H1 (cell line): ENCODE data around the gene HTR3E. TPM values are rescaled to one million over a fixed set of nuclear protein-coding genes. Genes with fewer than 3 reads are reported as not detected.

Experiments used
- CTCF ChIA-PET: fragments of 300-600 bp; sonication (Branson Sonifier 250); formaldehyde crosslinking; loops from one replicate; lab custom pipeline; 2021; ENCODE audit not compliant: partially characterized antibody; lab: Charles Lee
- POLR2A ChIA-PET: fragments of 300-600 bp; sonication (Branson Sonifier 250); formaldehyde crosslinking; loops from one replicate; lab custom pipeline; 2021; ENCODE audit warnings: inconsistent platforms; ENCODE audit not compliant: partially characterized antibody; lab: Charles Lee
- DNase-seq, 2 experiments: peaks; one replicate each; pipeline versions ENCODE4 v3.0.0 to v3.0.0-alpha.2; 2010 to 2022; ENCODE audit warnings: low spot score in 2 of 2, low read depth in 1 of 2, mixed read lengths in 1 of 2
- FAIRE-seq: peaks from 2 replicates; lab custom pipeline; 2011; peaks lifted over from hg19 to GRCh38; lab: Jason Lieb, UNC
- H2AFZ ChIP-seq: 2 replicates; pipeline ENCODE4 v1.8.1; 2012; ENCODE audit warnings: low read length, inconsistent platforms
- H2AK5ac ChIP-seq: 2 replicates; pipeline ENCODE4 v1.6.1; 2013; ENCODE audit warnings: low read depth, low read length
- H2BK120ac ChIP-seq: replicated peaks from 2 replicates; pipeline ENCODE3; 2013; ENCODE audit warnings: low read depth, low read length, inconsistent platforms
- H2BK12ac ChIP-seq: 2 replicates; pipeline ENCODE4 v1.6.1; 2013; ENCODE audit warnings: low read depth, low read length
- H2BK15ac ChIP-seq: 2 replicates; pipeline ENCODE4 v1.6.1; 2013; ENCODE audit warnings: low read length
- H2BK20ac ChIP-seq: 2 replicates; pipeline ENCODE4 v1.6.1; 2013; ENCODE audit warnings: low read length
- H2BK5ac ChIP-seq: 2 replicates; pipeline ENCODE4 v1.6.1; 2013; ENCODE audit warnings: low read depth, low read length
- H3K14ac ChIP-seq: 2 replicates; pipeline ENCODE4 v1.6.1; 2013; ENCODE audit warnings: inconsistent platforms; ENCODE audit not compliant: insufficient read length
- H3K18ac ChIP-seq: 2 replicates; pipeline ENCODE4 v1.6.1; 2013; ENCODE audit warnings: low read length; ENCODE audit errors: extremely low read depth
- H3K23ac ChIP-seq: 2 replicates; pipeline ENCODE4 v1.6.1; 2013; ENCODE audit warnings: inconsistent platforms; ENCODE audit not compliant: insufficient read length
- H3K23me2 ChIP-seq: 2 replicates; pipeline ENCODE4 v1.6.1; 2013; ENCODE audit warnings: low read depth, low read length
- H3K27ac ChIP-seq: 2 replicates; pipeline ENCODE4 v1.6.1; 2011; ENCODE audit warnings: low read depth, low read length, inconsistent platforms
- H3K27me3 ChIP-seq, 4 experiments: replicated peaks in 1 of 4; 1 replicate in 1 of 4; 2 replicates in 3 of 4; pipeline versions ENCODE4 v1.6.1 to v1.8.1; 2011 to 2013; ENCODE audit warnings: low read length in 3 of 4, mild to moderate bottlenecking in 3 of 4, inconsistent platforms in 2 of 4, mixed read lengths in 2 of 4, moderate library complexity in 1 of 4; ENCODE audit not compliant: control insufficient read depth in 3 of 4, insufficient read depth in 3 of 4; ENCODE audit errors: extremely low read depth in 1 of 4
- H3K36me3 ChIP-seq, 4 experiments: 2 replicates each; pipeline versions ENCODE4 v1.6.1 to v1.8.1; 2011 to 2013; ENCODE audit warnings: mild to moderate bottlenecking in 4 of 4, low read length in 3 of 4, moderate library complexity in 2 of 4, control low read depth in 1 of 4, inconsistent platforms in 1 of 4; ENCODE audit not compliant: insufficient read depth in 4 of 4, control insufficient read depth in 2 of 4
- H3K4ac ChIP-seq: replicated peaks from 2 replicates; pipeline ENCODE3; 2013; ENCODE audit warnings: low read length, low read depth, mixed read lengths, inconsistent platforms; ENCODE audit not compliant: insufficient read length
- H3K4me1 ChIP-seq, 4 experiments: replicated peaks in 1 of 4; 1 replicate in 1 of 4; 2 replicates in 3 of 4; pipeline versions ENCODE4 v1.6.1 to v1.8.1; 2011 to 2013; ENCODE audit warnings: low read length in 3 of 4, inconsistent platforms in 2 of 4, mixed read lengths in 1 of 4; ENCODE audit not compliant: insufficient read depth in 4 of 4, control insufficient read depth in 3 of 4
- H3K4me2 ChIP-seq, 2 experiments: 2 replicates each; pipeline versions ENCODE4 v1.6.1 to v1.8.1; 2011 to 2013; ENCODE audit warnings: low read depth in 2 of 2, low read length in 2 of 2, control low read depth in 1 of 2, inconsistent platforms in 1 of 2, mild to moderate bottlenecking in 1 of 2; ENCODE audit not compliant: insufficient read depth in 1 of 2
- H3K4me3 ChIP-seq, 4 experiments: fragments of 200-600, 300-600 bp in 1 of 4; sonication (generic), shearing (Covaris generic), sonication (Bioruptor Twin) in 1 of 4; 2 replicates each; pipeline versions ENCODE4 v1.5.1 to v1.8.1; 2011 to 2016; ENCODE audit warnings: low read length in 4 of 4, low read depth in 3 of 4, control low read depth in 2 of 4, inconsistent platforms in 2 of 4, mild to moderate bottlenecking in 2 of 4, mixed read lengths in 1 of 4, moderate library complexity in 1 of 4; ENCODE audit not compliant: insufficient read depth in 2 of 4; ENCODE audit errors: extremely low read depth in 1 of 4
- H3K56ac ChIP-seq: replicated peaks from 2 replicates; pipeline ENCODE3; 2013; ENCODE audit warnings: low read depth, mild to moderate bottlenecking, mixed read lengths, low read length, inconsistent platforms; ENCODE audit not compliant: insufficient read length
- H3K79me1 ChIP-seq: 2 replicates; pipeline ENCODE4 v1.6.1; 2013; ENCODE audit warnings: low read depth, low read length, control low read depth
- H3K79me2 ChIP-seq, 2 experiments: 2 replicates each; pipeline versions ENCODE4 v1.6.1 to v1.8.1; 2012 to 2013; ENCODE audit warnings: low read length in 2 of 2, mild to moderate bottlenecking in 2 of 2, inconsistent platforms in 1 of 2; ENCODE audit not compliant: insufficient read depth in 2 of 2, control insufficient read depth in 1 of 2
- H3K9ac ChIP-seq, 4 experiments: replicated peaks in 1 of 4; 1 replicate in 1 of 4; 2 replicates in 3 of 4; pipeline versions ENCODE4 v1.6.1 to v1.8.1; 2011 to 2013; ENCODE audit warnings: low read depth in 3 of 4, low read length in 3 of 4, control low read depth in 2 of 4, mild to moderate bottlenecking in 2 of 4, moderate library complexity in 2 of 4, inconsistent platforms in 1 of 4; ENCODE audit errors: extremely low read depth in 1 of 4
- H3K9me3 ChIP-seq, 2 experiments: 2 replicates each; pipeline versions ENCODE4 v1.6.1 to v1.8.1; 2012 to 2013; ENCODE audit warnings: mild to moderate bottlenecking in 2 of 2, moderate library complexity in 2 of 2, control low read depth in 1 of 2, inconsistent platforms in 1 of 2, low read depth in 1 of 2, low read length in 1 of 2, mixed read lengths in 1 of 2; ENCODE audit not compliant: insufficient read depth in 2 of 2
- H4K20me1 ChIP-seq, 2 experiments: replicated peaks in 1 of 2; 2 replicates each; pipeline versions ENCODE3 to v1.8.1; 2011 to 2013; ENCODE audit warnings: inconsistent platforms in 2 of 2, low read length in 2 of 2, mild to moderate bottlenecking in 1 of 2; ENCODE audit not compliant: insufficient read depth in 2 of 2, control insufficient read depth in 1 of 2
- H4K5ac ChIP-seq: 2 replicates; pipeline ENCODE4 v1.6.1; 2013; ENCODE audit warnings: low read length, low read depth, mixed read lengths, inconsistent platforms; ENCODE audit not compliant: insufficient read length
- H4K8ac ChIP-seq: 2 replicates; pipeline ENCODE4 v1.8.0; 2013; ENCODE audit warnings: mild to moderate bottlenecking, moderate library complexity, low read length, inconsistent platforms; ENCODE audit not compliant: insufficient read depth; ENCODE audit errors: extremely low read depth
- H4K91ac ChIP-seq: replicated peaks from 2 replicates; pipeline ENCODE3; 2013; ENCODE audit warnings: low read length, mixed read lengths, inconsistent platforms; ENCODE audit not compliant: insufficient read length
- BRCA1 ChIP-seq: IDR thresholded peaks from 2 replicates; pipeline ENCODE4 v1.6.1; 2012; ENCODE audit warnings: low read depth, low read length, improper control_type of control experiment
- CBX5 ChIP-seq: fragments of 300-800, 300-1000 bp; sonication (generic); IDR thresholded peaks from 2 replicates; pipeline ENCODE4 v1.7.1; 2016; ENCODE audit warnings: antibody characterized with exemption, low read length, low read depth
- CEBPB ChIP-seq: IDR thresholded peaks from 2 replicates; pipeline ENCODE4 v1.6.1; 2012; ENCODE audit warnings: low read depth, low read length
- CTBP2 ChIP-seq: IDR thresholded peaks from 2 replicates; pipeline ENCODE4 v1.7.0; 2011; ENCODE audit warnings: borderline replicate concordance, mild to moderate bottlenecking, moderate library complexity, mixed read lengths, low read length; ENCODE audit not compliant: insufficient read depth, insufficient read length
- EP300 ChIP-seq, 2 experiments: IDR thresholded peaks; 1 replicate in 1 of 2; 2 replicates in 1 of 2; pipeline ENCODE4 v1.6.1; 2011 to 2012; ENCODE audit warnings: low read depth in 2 of 2, low read length in 2 of 2, mild to moderate bottlenecking in 2 of 2, borderline replicate concordance in 1 of 2, inconsistent platforms in 1 of 2, moderate library complexity in 1 of 2
- GABPA ChIP-seq: IDR thresholded peaks from 2 replicates; pipeline ENCODE4 v1.6.1; 2011; ENCODE audit warnings: mild to moderate bottlenecking, low read length, moderate library complexity, borderline replicate concordance; ENCODE audit not compliant: insufficient read depth
- KDM5A ChIP-seq: fragments of 200-600 bp; IDR thresholded peaks from 2 replicates; pipeline ENCODE4 v1.7.1; 2012; ENCODE audit warnings: mild to moderate bottlenecking, low read length, inconsistent platforms, mixed read lengths
- PHF8 ChIP-seq: fragments of 200-600 bp; sonication (generic); conservative IDR thresholded peaks from 2 replicates; pipeline ENCODE4 v1.7.1; 2012; ENCODE audit warnings: low read depth, mild to moderate bottlenecking, inconsistent platforms, low read length, moderate library complexity
- POLR2A ChIP-seq, 2 experiments: IDR thresholded peaks; 1 replicate in 1 of 2; 2 replicates in 1 of 2; pipeline ENCODE4 v1.6.1; 2011; ENCODE audit warnings: low read depth in 2 of 2, low read length in 2 of 2, mild to moderate bottlenecking in 2 of 2; ENCODE audit errors: control extremely low read depth in 1 of 2
- POLR2AphosphoS5 ChIP-seq: IDR thresholded peaks from 2 replicates; pipeline ENCODE4 v1.6.1; 2011; ENCODE audit warnings: low read depth, low read length
- RBBP5 ChIP-seq: IDR thresholded peaks from 2 replicates; pipeline ENCODE4 v1.7.1; 2012; ENCODE audit warnings: low read depth, mild to moderate bottlenecking, inconsistent platforms, low read length, moderate library complexity, borderline replicate concordance
- RFX5 ChIP-seq: IDR thresholded peaks from 2 replicates; pipeline ENCODE4 v1.6.1; 2011; ENCODE audit warnings: low read depth, low read length, improper control_type of control experiment, borderline replicate concordance
- SAP30 ChIP-seq: fragments of 300-600 bp; sonication (generic); IDR thresholded peaks from 2 replicates; pipeline ENCODE4 v1.7.1; 2012; ENCODE audit warnings: low read length, moderate library complexity, mild to moderate bottlenecking, inconsistent platforms; ENCODE audit not compliant: insufficient read depth, insufficient replicate concordance
- SIRT6 ChIP-seq: IDR thresholded peaks from one replicate; pipeline ENCODE4 v1.7.1; 2012; ENCODE audit warnings: low read length, inconsistent platforms
- TBP ChIP-seq: IDR thresholded peaks from 2 replicates; pipeline ENCODE4 v1.6.1; 2011; ENCODE audit warnings: low read depth, low read length, improper control_type of control experiment
- YY1 ChIP-seq: IDR thresholded peaks from 2 replicates; pipeline ENCODE4 v1.6.1; 2011; ENCODE audit warnings: low read depth, mild to moderate bottlenecking, low read length
- WGBS, 2 experiments: shearing (Covaris generic) in 1 of 2; methylation state at CpG; one replicate each; pipeline versions ENCODE4 v1.1.6 to v1.1.7; 2013 to 2015; ENCODE audit warnings: low lambda C conversion rate in 2 of 2, mixed read lengths in 2 of 2, inconsistent platforms in 1 of 2, low coverage in 1 of 2, missing lambda C conversion rate in 1 of 2; ENCODE audit not compliant: insufficient replicate concordance in 2 of 2, insufficient coverage in 1 of 2, insufficient read length in 1 of 2; ENCODE audit errors: extremely low coverage in 1 of 2, missing lambda C conversion rate in 1 of 2; 5-methylcytosine and 5-hydroxymethylcytosine counted together
- polyA plus RNA-seq, 7 experiments: library from polyadenylated mRNA; depleted of rRNA in 3 of 7; stranded (reverse) in 5 of 7; unstranded in 2 of 7; fragments of >200 nt in 5 of 7; fragments of 200-250 nt in 2 of 7; gene quantifications; 1 replicate in 5 of 7; 2 replicates in 1 of 7; 4 replicates in 1 of 7; pipeline versions ENCODE4 v1.2.1 to v1.2.3, GENCODE V29; 2011 to 2013; ENCODE audit warnings: missing spikeins in 2 of 7, mixed read lengths in 2 of 7
- total RNA-seq: library from RNA; stranded (reverse); fragmentation: NEBNext Ultra II Directional; extraction: Animal tissue kit (Norgen Biotek cat#: 25700); gene quantifications from 2 replicates; pipeline ENCODE4 v1.2.1, GENCODE V29; 2021

HTR3E gene
- total and polyA plus RNA-seq, 2 of the 8 experiments (the other 6 are each of a cell fraction or from before 2014, with no cell fraction given), result not detected

GRCh38 chr3:184142199-184142598, 45.3 kb downstream of the HTR3E start:
- H3K18ac ChIP-seq, result no peak overlapping the region
- no peak overlapping the region for H2BK12ac ChIP-seq
- H3K9ac ChIP-seq, result no peak overlapping the region
- H3K27ac ChIP-seq, result no peak overlapping the region
- H2AFZ ChIP-seq, result no peak overlapping the region
- H3K4me1 ChIP-seq, result no peaks in the 10 kb centered on the region
- ChIA-PET CTCF (no interaction called here), POLR2A (no interaction called here)
- 93% methylated on average over 7 of the region's 7 CpGs; no CpG with 5 or more reads in 1 of the 2 experiments for WGBS, 2 experiments
- H2BK20ac ChIP-seq, result no peak overlapping the region
- H2BK15ac ChIP-seq, result no peak overlapping the region
- H3K36me3 ChIP-seq, result peaks cover 11 to 51% (median 35%) of the 10 kb centered on the region in 4 experiments
- H3K14ac ChIP-seq, result no peak overlapping the region
- H4K8ac ChIP-seq, result no peak overlapping the region
- H4K5ac ChIP-seq, result no peak overlapping the region
- H3K9me3 ChIP-seq, result no peaks in the 10 kb centered on the region
- no peak overlapping the region for H3K4me2 ChIP-seq
- no peak overlapping the region for H3K23ac ChIP-seq
- no peak for FAIRE-seq
- no peak overlapping the region for H3K56ac ChIP-seq
- H3K27me3 ChIP-seq, result no peaks in the 10 kb centered on the region
- H3K23me2 ChIP-seq, result no peaks in the 10 kb centered on the region
- H2BK120ac ChIP-seq, result no peak overlapping the region
- H3K4ac ChIP-seq, result no peak overlapping the region
- no peak overlapping the region for H2BK5ac ChIP-seq
- H3K4me3 ChIP-seq, result no peak overlapping the region
- no peak overlapping the region for H2AK5ac ChIP-seq
- H4K91ac ChIP-seq, result no peak overlapping the region
- peaks cover 2% of the 10 kb centered on the region for H3K79me1 ChIP-seq
- H4K20me1 ChIP-seq, result peaks cover 0 to 3% of the 10 kb centered on the region in 2 experiments
- H3K79me2 ChIP-seq, result peaks cover 0 to 12% of the 10 kb centered on the region in 2 experiments; a peak in 3 of 4 replicates
- no peak for DNase-seq
- TF ChIP-seq SIRT6 (no peak), TBP (no peak), GABPA (no peak), CEBPB (no peak), PHF8 (no peak), RBBP5 (no peak), EP300 (IDR thresholded peaks at IDR 0.05; ENCODE audit: borderline replicate concordance in 1 of 2, low read depth in 2 of 2, low read length in 2 of 2) (no peak), YY1 (no peak), POLR2A (IDR thresholded peaks at IDR 0.05; ENCODE audit: control extremely low read depth in 1 of 2, low read depth in 2 of 2, low read length in 2 of 2) (no peak), CBX5 (no peak), CTBP2 (no peak), RFX5 (no peak), BRCA1 (no peak), SAP30 (no peak), POLR2AphosphoS5 (no peak), KDM5A (no peak)
